ENCODE results near the gene PNPLA2.

The PNPLA2 gene

GRCh38 chr11:852762-853161, 34.0 kb downstream of the PNPLA2 start:
- no peak overlapping the region for H3K4me3 Mint-ChIP-seq
- H3K27me3 Mint-ChIP-seq = peaks cover 30% of the 10 kb centered on the region
- peaks cover 25% of the 10 kb centered on the region for H3K4me1 Mint-ChIP-seq (ENCODE audit: low read depth)
- intact Hi-C loops (cut with micrococcal nuclease) = loop anchor here (10.0 kb wide), 1 partner anchor 202 kb away; no protein-coding TSS in a partner anchor
- H3K36me3 Mint-ChIP-seq (ENCODE audit: low read depth) = peaks cover 94% of the 10 kb centered on the region
- no peak overlapping the region for H3K27ac Mint-ChIP-seq
- H3K9me3 Mint-ChIP-seq = no peaks in the 10 kb centered on the region

DNA sequence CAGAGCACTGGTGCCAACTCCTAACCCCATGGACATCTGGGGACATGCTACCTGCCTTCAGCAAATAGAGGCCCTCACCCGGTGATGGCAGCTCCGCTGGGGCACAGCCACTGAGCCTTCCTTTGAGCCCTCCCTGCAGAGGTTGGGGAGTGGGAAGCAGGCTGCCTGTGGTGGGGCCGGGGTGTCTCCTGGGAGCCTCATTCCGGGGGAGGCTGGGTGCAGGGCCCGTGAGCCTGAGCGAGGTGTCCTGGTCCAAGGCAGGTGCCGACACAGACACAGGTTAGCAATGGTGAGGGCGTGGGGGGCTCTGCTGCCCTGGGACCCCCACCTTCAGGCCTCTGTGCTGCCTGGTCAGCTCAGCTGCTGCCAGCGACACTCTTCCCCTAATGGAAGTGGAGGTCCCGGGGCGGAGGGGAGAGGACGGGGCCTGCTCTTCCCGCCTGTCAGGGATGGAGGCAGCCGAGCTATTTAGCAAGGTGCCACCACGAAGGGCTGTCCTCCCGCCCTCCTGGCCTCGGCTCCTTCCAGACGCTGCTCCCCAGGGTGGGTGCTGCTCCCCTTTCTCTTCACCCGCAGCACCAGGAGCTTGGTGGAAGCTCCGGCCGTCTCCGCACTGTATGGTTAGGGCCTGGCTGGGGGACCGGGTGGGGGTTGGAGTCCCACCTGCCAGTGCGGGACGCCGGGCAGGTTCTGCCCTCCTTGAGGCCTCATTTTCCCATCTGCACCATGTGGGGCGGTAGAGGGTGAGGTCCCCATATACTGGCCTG, 35.2 kb downstream of the PNPLA2 start:
- intact Hi-C loops (cut with micrococcal nuclease) = loop anchor here (10.0 kb wide), 1 partner anchor 201 kb away; no protein-coding TSS in a partner anchor
- H3K9me3 Mint-ChIP-seq = no peaks in the 10 kb centered on the region
- H3K4me1 Mint-ChIP-seq (ENCODE audit: low read depth) = peaks cover 28% of the 10 kb centered on the region
- peaks cover 94% of the 10 kb centered on the region for H3K36me3 Mint-ChIP-seq (ENCODE audit: low read depth)
- no peak overlapping the region for H3K27ac Mint-ChIP-seq
- H3K27me3 Mint-ChIP-seq = peaks cover 19% of the 10 kb centered on the region
- H3K4me3 Mint-ChIP-seq = no peak overlapping the region

GRCh38 chr11:854601-855329, 36.1 kb downstream of the PNPLA2 start:
- Mint-ChIP-seq H3K9me3 (no peaks in the 10 kb centered on the region), H3K36me3 (ENCODE audit: low read depth) (peaks cover 97% of the 10 kb centered on the region), H3K27ac (no peak overlapping the region), H3K27me3 (peaks cover 13% of the 10 kb centered on the region), H3K4me1 (ENCODE audit: low read depth) (peaks cover 31% of the 10 kb centered on the region), H3K4me3 (no peak overlapping the region)
- intact Hi-C loops (cut with micrococcal nuclease) = loop anchor here (10.0 kb wide), 1 partner anchor 200 kb away; no protein-coding TSS in a partner anchor

- intact Hi-C loops (cut with micrococcal nuclease) = loop anchor here (10.0 kb wide), 1 partner anchor 199 kb away; no protein-coding TSS in a partner anchor
- H3K27ac Mint-ChIP-seq = no peak overlapping the region
- no peaks in the 10 kb centered on the region for H3K9me3 Mint-ChIP-seq
- no peak overlapping the region for H3K4me3 Mint-ChIP-seq
- peaks cover 36% of the 10 kb centered on the region for H3K4me1 Mint-ChIP-seq (ENCODE audit: low read depth)
- peaks cover 97% of the 10 kb centered on the region for H3K36me3 Mint-ChIP-seq (ENCODE audit: low read depth)
- peaks cover 9% of the 10 kb centered on the region for H3K27me3 Mint-ChIP-seq
Measured at GRCh38 chr11:855330-855674, 36.6 kb downstream of the PNPLA2 start.

- Mint-ChIP-seq H3K27ac (no peak overlapping the region), H3K27me3 (peaks cover 4% of the 10 kb centered on the region), H3K4me3 (no peak overlapping the region), H3K9me3 (no peaks in the 10 kb centered on the region), H3K36me3 (ENCODE audit: low read depth) (peaks cover 97% of the 10 kb centered on the region), H3K4me1 (ENCODE audit: low read depth) (peaks cover 41% of the 10 kb centered on the region)
- intact Hi-C loops (cut with micrococcal nuclease) = loop anchor here (10.0 kb wide), 1 partner anchor 199 kb away; no protein-coding TSS in a partner anchor
Measured at GRCh38 chr11:855796-856195, 37.1 kb downstream of the PNPLA2 start.

DNA sequence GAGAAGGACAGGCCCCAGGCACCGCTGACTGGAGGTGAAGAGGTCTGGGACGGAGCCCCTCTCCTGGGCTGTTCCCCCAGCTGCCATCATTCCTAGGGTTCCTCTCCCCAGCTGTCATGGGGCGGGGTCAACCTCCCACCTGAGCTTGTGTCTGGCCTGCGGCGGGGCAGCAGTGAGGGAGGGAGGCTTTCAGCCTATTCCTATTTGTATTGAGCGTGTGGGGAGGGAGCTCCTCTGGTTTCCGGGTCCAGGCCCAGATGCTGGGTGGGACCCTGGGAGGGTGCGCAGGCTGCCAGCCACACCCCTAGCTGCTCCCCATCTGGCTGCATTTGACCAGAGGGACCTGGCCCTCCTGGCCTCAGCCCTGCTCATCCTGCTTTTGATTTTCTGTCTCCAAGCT, 37.7 kb downstream of the PNPLA2 start:
- peaks cover 45% of the 10 kb centered on the region for H3K4me1 Mint-ChIP-seq (ENCODE audit: low read depth)
- no peak overlapping the region for H3K27ac Mint-ChIP-seq
- H3K9me3 Mint-ChIP-seq = no peaks in the 10 kb centered on the region
- no peak overlapping the region for H3K4me3 Mint-ChIP-seq
- intact Hi-C loops (cut with micrococcal nuclease) = loop anchor here (10.0 kb wide), 1 partner anchor 198 kb away; no protein-coding TSS in a partner anchor
- H3K27me3 Mint-ChIP-seq = no peaks in the 10 kb centered on the region
- peaks cover 97% of the 10 kb centered on the region for H3K36me3 Mint-ChIP-seq (ENCODE audit: low read depth)

GRCh38 chr11:858053-858761, 39.5 kb downstream of the PNPLA2 start:
- Mint-ChIP-seq H3K9me3 (no peaks in the 10 kb centered on the region), H3K4me3 (no peak overlapping the region), H3K27ac (no peak overlapping the region), H3K27me3 (no peaks in the 10 kb centered on the region), H3K36me3 (ENCODE audit: low read depth) (peaks cover 97% of the 10 kb centered on the region), H3K4me1 (ENCODE audit: low read depth) (peaks cover 39% of the 10 kb centered on the region)
- intact Hi-C loops (cut with micrococcal nuclease) = loop anchor here (10.0 kb wide), 1 partner anchor 197 kb away; no protein-coding TSS in a partner anchor

DNA sequence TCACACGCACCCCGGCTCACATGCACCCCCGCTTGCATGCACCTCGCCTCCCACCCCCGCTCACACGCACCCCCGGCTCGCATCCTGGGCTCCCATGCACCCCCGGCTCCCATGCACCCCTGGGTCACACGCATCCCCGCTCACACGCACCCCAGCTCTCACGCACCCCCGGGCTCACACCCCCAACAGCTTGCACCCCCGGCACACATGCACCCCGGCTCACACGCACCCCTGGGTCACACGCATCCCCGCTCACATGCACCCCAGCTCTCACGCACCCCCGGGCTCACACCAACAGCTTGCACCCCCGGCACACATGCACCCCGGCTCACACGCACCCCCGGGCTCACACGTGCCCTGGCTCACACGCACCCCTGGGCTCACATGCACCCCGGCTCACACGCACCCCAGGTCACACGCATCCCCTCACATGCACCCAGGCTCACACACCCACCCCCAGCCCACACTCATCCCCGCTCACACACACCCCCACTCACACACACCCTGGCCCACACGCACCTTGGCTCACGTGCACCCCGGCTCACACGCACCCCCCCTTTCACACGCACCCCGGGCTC, 40.1 kb downstream of the PNPLA2 start:
- no peaks in the 10 kb centered on the region for H3K9me3 Mint-ChIP-seq
- H3K4me3 Mint-ChIP-seq = no peak overlapping the region
- H3K27ac Mint-ChIP-seq = no peak overlapping the region

GRCh38 chr11:859394-860131, 40.8 kb downstream of the PNPLA2 start:
- Mint-ChIP-seq H3K4me1 (ENCODE audit: low read depth) (peaks cover 39% of the 10 kb centered on the region), H3K9me3 (no peaks in the 10 kb centered on the region), H3K4me3 (no peak overlapping the region), H3K36me3 (ENCODE audit: low read depth) (peaks cover 97% of the 10 kb centered on the region), H3K27ac (no peak overlapping the region), H3K27me3 (no peaks in the 10 kb centered on the region)
- intact Hi-C loops (cut with micrococcal nuclease) = loop anchor here (10.0 kb wide), 1 partner anchor 195 kb away; no protein-coding TSS in a partner anchor

More for the DNA sequence above, 40.1 kb downstream of the PNPLA2 start:
- intact Hi-C loops (cut with micrococcal nuclease) = loop anchor here (10.0 kb wide), 1 partner anchor 196 kb away; no protein-coding TSS in a partner anchor
- Mint-ChIP-seq H3K4me1 (ENCODE audit: low read depth) (peaks cover 39% of the 10 kb centered on the region), H3K27me3 (no peaks in the 10 kb centered on the region), H3K36me3 (ENCODE audit: low read depth) (peaks cover 97% of the 10 kb centered on the region)

GRCh38 chr11:860234-861104, 41.8 kb downstream of the PNPLA2 start:
- H3K27ac Mint-ChIP-seq = no peak overlapping the region
- H3K36me3 Mint-ChIP-seq (ENCODE audit: low read depth) = peaks cover 97% of the 10 kb centered on the region
- H3K9me3 Mint-ChIP-seq = no peaks in the 10 kb centered on the region

GRCh38 chr11:861105-861479, 42.4 kb downstream of the PNPLA2 start:
- Mint-ChIP-seq H3K27me3 (no peaks in the 10 kb centered on the region), H3K9me3 (no peaks in the 10 kb centered on the region), H3K4me1 (ENCODE audit: low read depth) (peaks cover 45% of the 10 kb centered on the region), H3K4me3 (no peak overlapping the region), H3K27ac (no peak overlapping the region), H3K36me3 (ENCODE audit: low read depth) (peaks cover 97% of the 10 kb centered on the region)
- intact Hi-C loops (cut with micrococcal nuclease) = no loop called here

More at GRCh38 chr11:860234-861104, 41.8 kb downstream of the PNPLA2 start:
- H3K4me3 Mint-ChIP-seq = no peak overlapping the region
- intact Hi-C loops (cut with micrococcal nuclease) = no loop called here
- H3K27me3 Mint-ChIP-seq = no peaks in the 10 kb centered on the region
- peaks cover 39% of the 10 kb centered on the region for H3K4me1 Mint-ChIP-seq (ENCODE audit: low read depth)

- no peaks in the 10 kb centered on the region for H3K27me3 Mint-ChIP-seq
- no peak overlapping the region for H3K27ac Mint-ChIP-seq
- intact Hi-C loops (cut with micrococcal nuclease) = no loop called here
- H3K4me3 Mint-ChIP-seq = no peak overlapping the region
- H3K9me3 Mint-ChIP-seq = no peaks in the 10 kb centered on the region
- peaks cover 41% of the 10 kb centered on the region for H3K4me1 Mint-ChIP-seq (ENCODE audit: low read depth)
- H3K36me3 Mint-ChIP-seq (ENCODE audit: low read depth) = peaks cover 98% of the 10 kb centered on the region
Measured at GRCh38 chr11:862081-862661, 43.5 kb downstream of the PNPLA2 start.
